Spleen (tissue), 11 donors: ENCODE measurements around the gene EPS8L3. TPM values are rescaled to one million over a fixed set of nuclear protein-coding genes. Genes with fewer than 3 reads are reported as not detected.

Experiments
- DNase-seq: peaks from one replicate; pipeline ENCODE4 v3.0.0-alpha.2; 2020
- H3K27ac ChIP-seq, 8 donors: fragments of 200-600 bp; sonication (generic) in 7 of 8; 1 replicate in 4 of 8; 2 replicates in 4 of 8; pipeline versions ENCODE4 v1.5.0 to v1.8.0; 2016 to 2021; ENCODE audit warnings: inconsistent platforms in 4 of 8, mild to moderate bottlenecking in 4 of 8, moderate library complexity in 1 of 8
- H3K27me3 ChIP-seq, 7 donors: fragments of 200-600 bp; sonication (generic) in 6 of 7; replicated peaks in 1 of 7; 1 replicate in 4 of 7; 2 replicates in 3 of 7; pipeline versions ENCODE4 v1.5.0 to v1.8.0; 2016 to 2021; ENCODE audit warnings: inconsistent platforms in 3 of 7, mild to moderate bottlenecking in 1 of 7
- H3K36me3 ChIP-seq, 6 donors: fragments of 200-600 bp; sonication (generic) in 5 of 6; 1 replicate in 4 of 6; 2 replicates in 2 of 6; pipeline versions ENCODE4 v1.5.0 to v1.8.0; 2016 to 2021; ENCODE audit warnings: inconsistent platforms in 2 of 6
- H3K4me1 ChIP-seq, 6 donors: fragments of 200-600 bp; sonication (generic) in 5 of 6; 1 replicate in 3 of 6; 2 replicates in 3 of 6; pipeline versions ENCODE4 v1.5.0 to v1.8.0; 2016 to 2021; ENCODE audit warnings: inconsistent platforms in 3 of 6
- H3K4me3 ChIP-seq, 8 donors: fragments of 200-600 bp; sonication (generic) in 7 of 8; 1 replicate in 4 of 8; 2 replicates in 4 of 8; pipeline versions ENCODE4 v1.5.0 to v1.8.0; 2016 to 2021; ENCODE audit warnings: inconsistent platforms in 4 of 8, mild to moderate bottlenecking in 4 of 8, moderate library complexity in 2 of 8
- H3K9me3 ChIP-seq, 8 donors: fragments of 200-600 bp; sonication (generic) in 7 of 8; 1 replicate in 4 of 8; 2 replicates in 4 of 8; pipeline versions ENCODE4 v1.5.0 to v1.8.0; 2016 to 2021; ENCODE audit warnings: inconsistent platforms in 4 of 8
- POLR2A ChIP-seq, 3 donors: fragments of 450-650 bp; IDR thresholded peaks; one replicate each; pipeline ENCODE4 v1.5.1; 2017; ENCODE audit warnings: antibody characterized with exemption in 3 of 3, mild to moderate bottlenecking in 1 of 3
- POLR2AphosphoS5 ChIP-seq, 3 donors: sonication (generic); formaldehyde crosslinking; IDR thresholded peaks; one replicate each; pipeline ENCODE4 v1.5.1; 2017; ENCODE audit warnings: antibody characterized with exemption in 3 of 3
- WGBS, 5 donors: extraction: QIAGEN DNeasy Blood & Tissue Kit in 3 of 5; methylation state at CpG; one replicate each; pipeline versions ENCODE4 v1.1.5 to v1.1.7; 2013 to 2018; 5-methylcytosine and 5-hydroxymethylcytosine counted together
- intact Hi-C: fragments of 100-400 bp; cut with DNase I; formaldehyde crosslinking; loops from one replicate; pipeline ENCODE4 v1.15.0; 2023; ENCODE audit warnings: low total_unique reads
- polyA plus RNA-seq, 3 donors: library from polyadenylated mRNA; stranded (reverse); fragments of 200-250 nt; gene quantifications; one replicate each; pipeline ENCODE4 v1.2.1, GENCODE V29; 2013
- total RNA-seq, 7 donors: library from RNA; depleted of rRNA in 3 of 7; stranded (reverse); fragments of >200 nt in 3 of 7; fragmentation: NEBNext Ultra II Directional in 4 of 7; extraction: Animal tissue kit (Norgen Biotek cat#: 25700) in 4 of 7; gene quantifications; one replicate each; pipeline versions ENCODE4 v1.1.0 to v1.2.1, GENCODE V29; 2016 to 2021
- TF ChIP-seq, protein P1 (sequence below), 11 experiments: fragments of 200-600 bp in 7 of 11; fragments of 450-650 bp in 4 of 11; sonication (generic) in 4 of 11; IDR thresholded peaks in 8 of 11; conservative IDR thresholded peaks in 3 of 11; 1 replicate in 7 of 11; 2 replicates in 4 of 11; pipeline versions ENCODE4 v1.4.0 to v1.8.0; 2016 to 2021; ENCODE audit warnings: antibody characterized with exemption in 11 of 11, inconsistent platforms in 4 of 11, mild to moderate bottlenecking in 1 of 11
- donor health status: healthy with polysubstance abuse.
- donor health status: DM: no; HTN: no; CAD: no; lungs with moderate emphysema.
- donor health status: DM: no; HTN: no; CAD: no.
- donor health status: Bipolar disorder and iron deficiency.
- donor health status: healthy.
- donor health status: DM: no; HTN: no; CAD: no.
- donor health status: DM: yes; HTN: yes; CAD: no.

Gene EPS8L3
- total and polyA plus RNA-seq, 10 donors: 1.2 TPM; not detected in 9

DNA sequence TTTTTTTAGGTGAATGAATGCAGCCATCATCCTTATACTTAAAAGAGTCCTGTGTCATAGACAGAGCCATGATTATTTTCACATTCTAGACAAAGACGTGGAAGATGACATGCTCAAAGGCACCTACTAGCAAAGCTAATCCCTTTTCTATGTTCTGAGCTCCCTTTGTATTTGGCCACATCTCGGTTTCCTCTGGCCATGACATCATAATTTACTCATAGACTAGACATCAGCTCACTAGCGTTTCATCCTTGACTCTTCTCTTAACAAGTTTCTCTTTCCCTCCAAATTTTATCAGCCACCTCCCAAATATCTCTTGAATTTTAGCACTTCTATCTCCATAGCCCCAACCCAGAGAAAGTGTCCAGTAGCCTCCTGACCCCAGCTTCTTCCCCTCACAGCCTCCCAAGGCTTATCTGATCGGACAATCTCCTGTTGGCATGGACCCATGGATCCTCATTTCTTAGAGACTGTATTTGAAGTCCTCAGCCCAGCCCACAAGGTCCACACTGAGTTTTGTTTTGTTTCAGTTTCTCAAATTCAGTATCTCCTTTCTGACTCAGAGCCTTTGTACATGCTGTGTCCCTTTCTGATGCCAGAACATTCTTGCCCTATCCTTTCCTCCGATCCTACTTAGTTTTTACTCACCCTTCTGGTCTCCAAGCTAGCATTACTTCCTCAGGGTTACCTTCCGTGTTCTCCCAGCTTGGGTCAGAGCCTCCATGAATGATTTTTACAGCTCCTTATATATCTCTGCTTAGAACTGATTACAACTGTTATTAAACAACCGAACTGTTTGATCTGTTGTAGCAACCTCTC is 33.0 kb upstream of the EPS8L3 start:
- intact Hi-C loops: loop anchor here (10.0 kb wide), 1 partner anchor 108 kb away; no protein-coding TSS in a partner anchor
- Histone ChIP-seq H3K27me3 (peaks cover 0 to 6% (median 0%) of the 10 kb centered on the region in 7 donors), H3K4me1 (peaks cover 27 to 77% (median 47%) of the 10 kb centered on the region in 6 donors), H3K9me3 (no peaks in the 10 kb centered on the region), H3K36me3 (no peaks in the 10 kb centered on the region), H3K27ac (peak overlapping the region in 7 of 8 donors; percentile 5 to 59 (median 46)), H3K4me3 (no peak overlapping the region)
- 69 to 82% (median 70%) methylated on average over 7 of the region's 7 CpGs for WGBS, 5 donors
- no peak for TF ChIP-seq POLR2A (IDR thresholded peaks at IDR 0.05)
- TF ChIP-seq, protein P1, sequence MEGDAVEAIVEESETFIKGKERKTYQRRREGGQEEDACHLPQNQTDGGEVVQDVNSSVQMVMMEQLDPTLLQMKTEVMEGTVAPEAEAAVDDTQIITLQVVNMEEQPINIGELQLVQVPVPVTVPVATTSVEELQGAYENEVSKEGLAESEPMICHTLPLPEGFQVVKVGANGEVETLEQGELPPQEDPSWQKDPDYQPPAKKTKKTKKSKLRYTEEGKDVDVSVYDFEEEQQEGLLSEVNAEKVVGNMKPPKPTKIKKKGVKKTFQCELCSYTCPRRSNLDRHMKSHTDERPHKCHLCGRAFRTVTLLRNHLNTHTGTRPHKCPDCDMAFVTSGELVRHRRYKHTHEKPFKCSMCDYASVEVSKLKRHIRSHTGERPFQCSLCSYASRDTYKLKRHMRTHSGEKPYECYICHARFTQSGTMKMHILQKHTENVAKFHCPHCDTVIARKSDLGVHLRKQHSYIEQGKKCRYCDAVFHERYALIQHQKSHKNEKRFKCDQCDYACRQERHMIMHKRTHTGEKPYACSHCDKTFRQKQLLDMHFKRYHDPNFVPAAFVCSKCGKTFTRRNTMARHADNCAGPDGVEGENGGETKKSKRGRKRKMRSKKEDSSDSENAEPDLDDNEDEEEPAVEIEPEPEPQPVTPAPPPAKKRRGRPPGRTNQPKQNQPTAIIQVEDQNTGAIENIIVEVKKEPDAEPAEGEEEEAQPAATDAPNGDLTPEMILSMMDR (IDR thresholded peaks at IDR 0.05 in 8 of 11, conservative IDR thresholded peaks at IDR 0.05 in 3 of 11): no peak
- TF ChIP-seq POLR2AphosphoS5 (IDR thresholded peaks at IDR 0.05): no peak
- no peak for DNase-seq

DNA sequence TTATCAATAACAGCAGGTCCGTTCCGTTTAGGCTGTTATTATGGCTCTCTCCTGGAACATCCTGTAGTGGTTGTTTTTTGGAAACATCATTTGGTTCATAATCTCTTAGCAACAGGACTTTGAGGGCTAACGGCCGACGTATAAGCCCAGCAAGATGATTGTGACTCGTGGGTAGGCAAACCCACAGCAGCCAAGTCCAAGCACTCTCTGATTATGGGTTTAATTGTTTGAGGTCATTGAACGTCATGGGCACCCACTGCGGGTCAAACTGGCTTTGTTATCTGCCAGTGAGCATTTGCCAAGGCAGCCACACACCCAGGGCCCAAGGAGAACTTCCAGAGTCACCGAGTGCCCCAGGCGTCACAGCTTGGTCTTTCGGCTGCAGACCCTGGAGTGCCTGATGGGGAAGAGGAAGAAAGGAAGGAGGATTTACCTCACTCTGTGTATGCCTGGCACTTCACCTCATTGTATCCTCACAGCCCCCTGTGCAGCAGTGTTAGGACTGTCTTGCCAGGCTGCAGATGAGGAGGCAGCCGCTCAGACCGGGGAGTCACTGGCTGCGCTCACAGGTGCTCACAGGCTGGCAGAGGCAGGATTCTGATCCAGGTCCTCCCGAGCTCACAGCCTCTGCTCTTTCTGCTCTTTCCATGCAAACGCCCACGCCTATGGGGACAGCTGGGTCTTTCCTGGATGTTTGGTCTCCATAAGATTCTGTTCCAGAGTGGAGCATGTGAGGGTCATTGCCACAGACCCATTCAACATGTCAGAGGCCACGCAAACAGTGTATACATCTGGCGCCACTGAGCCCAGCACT is 30.8 kb upstream of the EPS8L3 start:
- Histone ChIP-seq H3K9me3 (no peaks in the 10 kb centered on the region), H3K27ac (peak overlapping the region in 5 of 8 donors; percentile 55 to 87 (median 77)), H3K4me1 (peaks cover 41 to 84% (median 65%) of the 10 kb centered on the region in 6 donors), H3K36me3 (no peaks in the 10 kb centered on the region), H3K4me3 (no peak overlapping the region), H3K27me3 (peaks cover 0 to 6% (median 0%) of the 10 kb centered on the region in 7 donors)
- DNase-seq: no peak
- intact Hi-C loops: loop anchor here (10.0 kb wide), 1 partner anchor 110 kb away; no protein-coding TSS in a partner anchor
- 75 to 88% (median 81%) methylated on average over 15 to 19 of the region's 19 CpGs for WGBS, 5 donors
- TF ChIP-seq POLR2AphosphoS5 (IDR thresholded peaks at IDR 0.05) (no peak), POLR2A (IDR thresholded peaks at IDR 0.05) (no peak)
- TF ChIP-seq, protein P1 (IDR thresholded peaks at IDR 0.05 in 8 of 11, conservative IDR thresholded peaks at IDR 0.05 in 3 of 11): no peak

DNA sequence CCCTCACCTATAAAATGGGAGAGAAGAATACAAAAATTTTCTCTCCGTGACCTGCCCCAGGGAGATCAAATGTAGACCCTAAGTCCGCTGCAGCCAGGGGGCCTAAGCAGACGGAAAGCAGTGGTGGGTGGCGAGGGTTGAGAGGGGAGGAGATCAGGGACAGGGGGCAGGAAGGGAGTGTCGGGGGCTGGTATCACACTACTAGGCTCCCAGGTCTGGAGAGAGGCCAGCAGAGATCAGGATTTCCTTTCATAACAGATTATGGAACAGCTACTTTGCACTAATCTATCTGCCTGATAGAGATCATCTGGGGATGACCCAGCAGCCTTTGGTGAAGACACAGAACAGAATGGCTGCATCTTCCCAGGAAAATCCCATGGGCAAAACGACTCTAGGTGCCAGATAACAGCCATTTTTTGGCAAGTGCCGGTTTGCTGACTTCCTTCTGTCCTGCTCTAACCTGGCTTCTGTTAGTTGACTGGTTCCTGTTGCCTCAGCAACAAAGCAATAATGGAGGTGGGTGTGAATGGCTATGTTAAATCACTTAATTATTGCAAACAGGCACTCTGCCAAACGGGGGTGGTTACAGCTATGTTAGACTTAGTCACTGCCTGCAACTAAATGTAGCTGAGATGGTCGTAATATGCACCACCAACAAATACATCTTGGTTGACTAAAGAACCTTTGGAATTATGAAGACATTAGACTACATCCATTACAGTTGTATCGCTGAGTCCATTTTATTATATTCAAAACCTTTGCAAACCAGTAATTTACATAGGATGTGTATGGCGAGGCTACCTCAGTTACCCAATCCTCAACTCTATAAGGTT is 30.0 kb upstream of the EPS8L3 start:
- intact Hi-C loops: loop anchor here (10.0 kb wide), 1 partner anchor 111 kb away; no protein-coding TSS in a partner anchor
- H3K27ac ChIP-seq: peak overlapping the region in 7 of 8 donors; percentile 21 to 87 (median 77)
- H3K27me3 ChIP-seq: peaks cover 0 to 6% (median 0%) of the 10 kb centered on the region in 7 donors
- DNase-seq: no peak
- H3K9me3 ChIP-seq: no peaks in the 10 kb centered on the region
- H3K4me1 ChIP-seq: peaks cover 41 to 86% (median 73%) of the 10 kb centered on the region in 6 donors
- H3K36me3 ChIP-seq: no peaks in the 10 kb centered on the region
- 28 to 42% (median 33%) methylated on average over 11 of the region's 11 CpGs for WGBS, 5 donors
- TF ChIP-seq POLR2AphosphoS5 (IDR thresholded peaks at IDR 0.05): peak in 2 of 3 donors; percentile 3 to 50
- no peak for TF ChIP-seq POLR2A (IDR thresholded peaks at IDR 0.05)
- TF ChIP-seq, protein P1 (IDR thresholded peaks at IDR 0.05 in 8 of 11, conservative IDR thresholded peaks at IDR 0.05 in 3 of 11): peak in 1 of 11 experiments; percentile 13
- no peak overlapping the region for H3K4me3 ChIP-seq
